Panc1 (cell line): Measurements from ENCODE around the gene NUP210.

ENCODE experiments used
- POLR2AphosphoS5 ChIP-seq: IDR thresholded peaks from 2 replicates; pipeline ENCODE4 v1.6.1; 2012; ENCODE audit warnings: mild to moderate bottlenecking, low read depth, low read length, moderate library complexity
- TCF7L2 ChIP-seq: IDR thresholded peaks from 2 replicates; pipeline ENCODE4 v1.6.1; 2011; ENCODE audit warnings: mild to moderate bottlenecking, low read depth, low read length, inconsistent platforms
- TF ChIP-seq, protein P1 (sequence below): fragments of 450-650 bp; IDR thresholded peaks from 2 replicates; pipeline ENCODE4 v1.5.1; 2017; ENCODE audit warnings: mild to moderate bottlenecking
- TF ChIP-seq, protein P2 (sequence below), 2 experiments: IDR thresholded peaks; 2 replicates each; pipeline ENCODE4 v1.6.1; 2011 to 2012; ENCODE audit warnings: low read depth in 2 of 2, control low read depth in 1 of 2, low read length in 1 of 2, mild to moderate bottlenecking in 1 of 2, moderate library complexity in 1 of 2; ENCODE audit not compliant: insufficient read depth in 1 of 2

GRCh38 chr3:13353936-13354542, 66.1 kb downstream of the NUP210 start:
- TF ChIP-seq POLR2AphosphoS5 (no peak), TCF7L2 (no peak)
- TF ChIP-seq, protein P1, sequence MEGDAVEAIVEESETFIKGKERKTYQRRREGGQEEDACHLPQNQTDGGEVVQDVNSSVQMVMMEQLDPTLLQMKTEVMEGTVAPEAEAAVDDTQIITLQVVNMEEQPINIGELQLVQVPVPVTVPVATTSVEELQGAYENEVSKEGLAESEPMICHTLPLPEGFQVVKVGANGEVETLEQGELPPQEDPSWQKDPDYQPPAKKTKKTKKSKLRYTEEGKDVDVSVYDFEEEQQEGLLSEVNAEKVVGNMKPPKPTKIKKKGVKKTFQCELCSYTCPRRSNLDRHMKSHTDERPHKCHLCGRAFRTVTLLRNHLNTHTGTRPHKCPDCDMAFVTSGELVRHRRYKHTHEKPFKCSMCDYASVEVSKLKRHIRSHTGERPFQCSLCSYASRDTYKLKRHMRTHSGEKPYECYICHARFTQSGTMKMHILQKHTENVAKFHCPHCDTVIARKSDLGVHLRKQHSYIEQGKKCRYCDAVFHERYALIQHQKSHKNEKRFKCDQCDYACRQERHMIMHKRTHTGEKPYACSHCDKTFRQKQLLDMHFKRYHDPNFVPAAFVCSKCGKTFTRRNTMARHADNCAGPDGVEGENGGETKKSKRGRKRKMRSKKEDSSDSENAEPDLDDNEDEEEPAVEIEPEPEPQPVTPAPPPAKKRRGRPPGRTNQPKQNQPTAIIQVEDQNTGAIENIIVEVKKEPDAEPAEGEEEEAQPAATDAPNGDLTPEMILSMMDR, result no peak; the same call in 1 of the 2 replicates
- TF ChIP-seq, protein P2, sequence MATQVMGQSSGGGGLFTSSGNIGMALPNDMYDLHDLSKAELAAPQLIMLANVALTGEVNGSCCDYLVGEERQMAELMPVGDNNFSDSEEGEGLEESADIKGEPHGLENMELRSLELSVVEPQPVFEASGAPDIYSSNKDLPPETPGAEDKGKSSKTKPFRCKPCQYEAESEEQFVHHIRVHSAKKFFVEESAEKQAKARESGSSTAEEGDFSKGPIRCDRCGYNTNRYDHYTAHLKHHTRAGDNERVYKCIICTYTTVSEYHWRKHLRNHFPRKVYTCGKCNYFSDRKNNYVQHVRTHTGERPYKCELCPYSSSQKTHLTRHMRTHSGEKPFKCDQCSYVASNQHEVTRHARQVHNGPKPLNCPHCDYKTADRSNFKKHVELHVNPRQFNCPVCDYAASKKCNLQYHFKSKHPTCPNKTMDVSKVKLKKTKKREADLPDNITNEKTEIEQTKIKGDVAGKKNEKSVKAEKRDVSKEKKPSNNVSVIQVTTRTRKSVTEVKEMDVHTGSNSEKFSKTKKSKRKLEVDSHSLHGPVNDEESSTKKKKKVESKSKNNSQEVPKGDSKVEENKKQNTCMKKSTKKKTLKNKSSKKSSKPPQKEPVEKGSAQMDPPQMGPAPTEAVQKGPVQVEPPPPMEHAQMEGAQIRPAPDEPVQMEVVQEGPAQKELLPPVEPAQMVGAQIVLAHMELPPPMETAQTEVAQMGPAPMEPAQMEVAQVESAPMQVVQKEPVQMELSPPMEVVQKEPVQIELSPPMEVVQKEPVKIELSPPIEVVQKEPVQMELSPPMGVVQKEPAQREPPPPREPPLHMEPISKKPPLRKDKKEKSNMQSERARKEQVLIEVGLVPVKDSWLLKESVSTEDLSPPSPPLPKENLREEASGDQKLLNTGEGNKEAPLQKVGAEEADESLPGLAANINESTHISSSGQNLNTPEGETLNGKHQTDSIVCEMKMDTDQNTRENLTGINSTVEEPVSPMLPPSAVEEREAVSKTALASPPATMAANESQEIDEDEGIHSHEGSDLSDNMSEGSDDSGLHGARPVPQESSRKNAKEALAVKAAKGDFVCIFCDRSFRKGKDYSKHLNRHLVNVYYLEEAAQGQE (IDR thresholded peaks at IDR 0.05; ENCODE audit: insufficient read depth in 1 of 2, low read depth in 2 of 2, low read length in 1 of 2), result no peak
